ENCODE results near the gene SERPINE2.

GRCh38 chr2:224031358-224031970 lies 7.6 kb downstream of the SERPINE2 start:
- TF ChIP-seq CTCF (IDR thresholded peaks at IDR 0.05) = no peak
- no peak for TF ChIP-seq POLR2A (IDR thresholded peaks at IDR 0.05)

Data from heart left ventricle (tissue), 13 donors.